T47D (cell line): Measurements from ENCODE around the gene PACSIN2.

ENCODE experiments used
- DNase-seq, 2 experiments: peaks; one replicate each; pipeline versions ENCODE4 v3.0.0 to v3.0.0-alpha.2; 2011 to 2012; ENCODE audit warnings: low read depth in 1 of 2, low spot score in 1 of 2
- JUND ChIP-seq: IDR thresholded peaks from 2 replicates; pipeline ENCODE4 v1.6.1; 2012; ENCODE audit warnings: low read depth
- in situ Hi-C: cut with HindIII; loops from 2 replicates; pipeline ENCODE4 v1.10.0; 2016; ENCODE audit warnings: low sequenced_read_pairs, low pct_unique_long_range_greater_than_20kb

PACSIN2 gene

DNA sequence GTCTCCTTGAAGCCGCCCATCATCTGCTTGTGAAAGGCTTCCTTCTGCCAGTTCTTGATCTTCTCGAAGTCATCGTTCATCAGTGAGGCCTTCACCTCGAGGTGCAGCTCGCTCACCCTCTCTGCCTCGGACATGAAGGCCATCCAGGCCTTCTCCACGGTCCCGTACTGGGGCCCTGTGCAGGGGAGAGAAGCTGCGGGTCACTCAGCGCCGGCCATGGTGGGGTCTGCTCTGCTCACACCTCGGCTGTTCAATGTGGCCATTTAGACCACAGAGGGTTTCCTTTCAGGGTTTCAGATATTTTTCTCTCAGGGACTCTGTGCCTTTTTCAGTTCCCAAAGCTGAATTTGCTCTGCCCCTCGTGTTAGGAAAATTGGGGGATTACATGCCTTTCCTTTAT, 123.9 kb downstream of the PACSIN2 start:
- no peak for DNase-seq
- TF ChIP-seq JUND: no peak
- in situ Hi-C loops: no loop called here

GRCh38 chr22:42889304-42889703, 125.6 kb downstream of the PACSIN2 start:
- in situ Hi-C loops: no loop called here
- TF ChIP-seq JUND: no peak
- no peak for DNase-seq

DNA sequence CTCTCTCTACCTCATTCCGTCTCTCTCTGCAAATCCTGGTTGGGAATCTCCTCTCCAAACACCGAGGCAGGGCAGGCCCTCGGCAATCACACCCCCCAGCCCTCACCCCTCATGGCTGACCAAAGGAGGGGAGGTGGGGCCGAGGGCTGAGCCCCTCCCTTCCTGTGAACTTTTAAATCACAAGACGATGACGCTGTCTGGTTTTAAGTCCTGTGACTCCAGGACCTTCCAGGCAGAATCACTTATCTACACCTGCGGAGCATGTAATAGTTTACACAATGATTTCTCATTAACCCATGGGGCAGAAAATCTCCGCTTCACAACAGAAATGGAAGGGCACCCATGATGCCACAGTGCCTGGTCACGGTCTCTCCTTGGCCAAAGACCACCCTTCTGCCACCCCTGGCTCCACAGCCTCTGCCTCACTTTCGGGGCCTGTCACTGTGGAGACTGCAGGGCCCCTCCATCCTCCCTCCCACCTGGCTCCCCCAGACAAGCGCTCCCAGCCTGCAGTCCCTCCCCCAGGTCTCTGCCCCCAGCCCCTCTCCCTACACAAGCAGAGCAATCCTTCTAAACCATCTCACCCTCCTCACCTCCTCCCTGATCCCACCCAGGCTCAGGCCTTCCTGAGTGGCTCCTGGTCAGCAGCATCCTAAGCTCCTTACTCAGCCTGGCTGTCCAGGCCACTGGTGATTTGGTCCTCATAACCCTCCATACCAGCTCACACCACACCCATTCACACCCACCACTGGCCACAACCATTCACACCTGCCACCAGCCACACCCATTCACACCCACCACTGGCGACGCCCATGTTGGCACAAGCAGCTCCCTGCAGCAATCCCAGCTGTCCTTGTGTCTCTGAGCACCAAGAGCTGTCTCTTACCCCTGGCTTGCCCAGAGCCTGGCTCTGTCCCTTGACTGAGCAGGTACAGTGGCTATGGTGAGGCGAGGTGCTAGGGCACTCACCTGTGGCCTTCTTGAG, 127.1 kb downstream of the PACSIN2 start:
- in situ Hi-C loops: no loop called here
- no peak for DNase-seq
- TF ChIP-seq JUND: no peak

DNA sequence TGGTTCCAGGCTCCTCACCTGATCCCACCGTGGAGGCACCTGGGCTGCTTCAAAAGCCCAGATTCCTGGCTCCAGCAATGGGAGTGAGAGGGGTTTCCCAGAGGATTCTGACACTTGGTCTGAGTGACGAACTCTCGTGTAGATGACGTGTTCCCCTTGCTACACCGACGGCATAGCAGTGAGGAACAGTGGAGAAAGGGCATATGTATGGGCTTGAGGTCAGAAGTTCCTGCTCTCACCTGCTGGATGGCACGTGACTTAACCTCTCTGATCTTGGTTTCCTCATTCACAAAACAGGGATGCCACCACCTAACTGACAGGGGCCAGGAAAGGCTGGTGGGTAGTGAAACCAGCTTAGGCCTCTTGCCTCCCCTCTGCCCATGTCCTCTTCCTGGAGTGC, 127.8 kb downstream of the PACSIN2 start:
- no peak for TF ChIP-seq JUND
- DNase-seq: no peak
- in situ Hi-C loops: no loop called here

DNA sequence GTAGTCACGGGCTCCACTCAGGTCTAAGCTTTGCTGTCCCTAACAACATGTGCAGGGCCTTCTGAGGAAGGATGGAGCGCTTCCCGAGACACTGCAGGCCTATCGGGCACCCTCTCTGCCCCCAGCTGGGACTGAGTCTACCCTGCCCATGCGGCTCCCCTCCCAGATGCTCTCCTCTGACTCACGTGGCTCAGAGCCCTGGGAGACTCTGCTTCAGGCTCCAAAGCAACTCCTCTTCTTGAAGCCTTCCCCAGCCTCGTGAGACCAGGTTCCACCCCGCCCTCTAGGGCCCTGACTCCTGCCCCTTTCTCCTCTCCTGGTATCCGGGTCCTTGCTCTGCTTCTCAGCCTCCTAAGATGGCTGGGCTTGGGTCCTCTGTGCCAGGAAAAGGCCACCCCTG, 129.5 kb downstream of the PACSIN2 start:
- no peak for DNase-seq
- in situ Hi-C loops: no loop called here
- no peak for TF ChIP-seq JUND

DNA sequence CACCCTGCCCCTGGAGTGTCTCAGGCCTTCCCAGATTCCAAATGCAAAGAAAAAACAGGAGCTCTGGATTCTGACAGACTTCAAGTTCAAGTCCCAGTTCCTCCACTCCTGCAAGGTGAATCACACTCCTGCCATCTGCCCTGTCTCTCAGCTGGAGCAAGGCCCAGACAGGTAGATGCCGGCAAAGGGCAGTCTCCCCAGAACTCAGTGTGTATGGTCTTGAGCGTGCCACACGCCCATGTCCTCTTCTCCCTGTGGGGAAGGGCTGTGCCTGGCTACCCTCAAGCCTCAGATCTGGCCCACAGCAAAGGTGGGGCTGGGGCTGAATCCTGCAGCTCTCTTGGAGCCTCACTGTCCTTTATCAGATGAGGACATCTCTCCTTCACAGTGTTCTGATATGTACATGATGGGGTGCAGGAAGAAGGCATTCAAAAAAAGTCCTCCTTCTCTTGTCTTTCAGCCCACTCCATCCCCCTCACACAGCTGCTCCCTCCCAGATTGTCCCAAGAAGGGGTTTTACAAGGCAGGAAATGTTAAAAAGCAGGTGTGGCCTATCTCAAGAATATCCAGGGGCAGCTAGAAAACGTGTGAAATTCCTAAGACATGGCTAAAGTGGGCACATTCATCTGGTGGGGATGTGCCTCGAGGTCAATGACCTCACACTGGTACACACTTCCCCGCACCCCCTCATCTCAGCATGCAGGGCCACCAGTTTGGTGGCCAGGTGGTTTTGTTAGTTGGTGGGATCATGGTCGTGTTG, 130.2 kb downstream of the PACSIN2 start:
- TF ChIP-seq JUND: no peak
- in situ Hi-C loops: no loop called here
- no peak for DNase-seq

DNA sequence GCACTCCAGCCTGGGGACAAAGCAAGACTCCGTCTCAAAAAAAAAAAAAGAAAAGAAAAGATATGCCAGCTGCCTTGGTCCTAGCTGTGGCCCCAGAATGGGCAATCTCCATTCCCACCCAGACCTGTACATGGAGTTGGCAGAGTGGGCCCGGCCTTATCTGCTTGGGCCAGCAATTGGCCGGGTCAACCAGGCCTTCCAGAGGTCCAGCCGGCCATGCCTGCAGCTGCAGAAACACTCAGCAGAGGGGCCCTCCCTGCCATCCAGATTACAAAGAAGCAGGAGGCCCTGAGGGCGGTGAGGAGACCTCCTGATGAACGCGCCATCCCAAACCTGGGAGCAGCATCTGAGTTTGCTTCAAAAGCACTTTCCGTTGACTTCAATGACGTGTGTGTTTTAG, 131.0 kb downstream of the PACSIN2 start:
- no peak for DNase-seq
- in situ Hi-C loops: no loop called here
- TF ChIP-seq JUND: no peak

- TF ChIP-seq JUND: no peak
- no peak for DNase-seq
- in situ Hi-C loops: no loop called here
Observed at GRCh38 chr22:42883121-42883520, 131.8 kb downstream of the PACSIN2 start.

- no peak for DNase-seq
- TF ChIP-seq JUND: no peak
- in situ Hi-C loops: no loop called here
Observed at GRCh38 chr22:42881982-42882656, 132.8 kb downstream of the PACSIN2 start.

- no peak for DNase-seq
- TF ChIP-seq JUND: no peak
- in situ Hi-C loops: no loop called here
Observed at GRCh38 chr22:42881298-42881697, 133.7 kb downstream of the PACSIN2 start.

GRCh38 chr22:42880815-42881214, 134.1 kb downstream of the PACSIN2 start:
- DNase-seq: no peak
- in situ Hi-C loops: no loop called here
- TF ChIP-seq JUND: no peak

- in situ Hi-C loops: no loop called here
- no peak for DNase-seq
- no peak for TF ChIP-seq JUND
Observed at GRCh38 chr22:42879371-42880021, 135.5 kb downstream of the PACSIN2 start.
